K562 (cell line): ENCODE results near the gene SLC25A34. TPM values are rescaled to one million over a fixed set of nuclear protein-coding genes. Genes with fewer than 3 reads are reported as not detected.

Source experiments
- EGR1 ChIP-seq: fragments of 450-650 bp; conservative IDR thresholded peaks from 2 replicates; pipeline ENCODE4 v1.6.1; 2017; ENCODE audit warnings: mild to moderate bottlenecking
- HNRNPL ChIP-seq: fragments of 200-400 bp; formaldehyde crosslinking; IDR thresholded peaks from 2 replicates; pipeline ENCODE4 v1.6.1; 2017; ENCODE audit warnings: low read depth, mild to moderate bottlenecking, low read length
- KLF16 ChIP-seq: IDR thresholded peaks from 2 replicates; pipeline ENCODE4 v1.6.1; 2016; ENCODE audit warnings: antibody characterized with exemption
- MYNN ChIP-seq, 2 experiments: sonication (generic); formaldehyde crosslinking in 1 of 2; IDR thresholded peaks; 2 replicates each; pipeline versions ENCODE4 v1.5.0 to v1.6.1; 2016 to 2020; ENCODE audit warnings: antibody characterized with exemption in 1 of 2, missing genetic modification reagents in 1 of 2
- POLR2G ChIP-seq: fragments of 200-400 bp; formaldehyde crosslinking; IDR thresholded peaks from 2 replicates; pipeline ENCODE4 v1.6.1; 2017; ENCODE audit warnings: low read depth, mild to moderate bottlenecking, antibody characterized with exemption, low read length, moderate library complexity
- RBM22 ChIP-seq: fragments of 200-400 bp; formaldehyde crosslinking; IDR thresholded peaks from 2 replicates; pipeline ENCODE4 v1.6.1; 2018; ENCODE audit warnings: low read length, low read depth; ENCODE audit not compliant: poor library complexity, severe bottlenecking
- ZNF282 ChIP-seq: sonication (generic); formaldehyde crosslinking; IDR thresholded peaks from 2 replicates; pipeline ENCODE4 v1.8.1; 2023; ENCODE audit warnings: missing genetic modification reagents
- polyA plus RNA-seq, 8 experiments: library from polyadenylated mRNA; depleted of rRNA in 4 of 8; stranded (reverse) in 5 of 8; unstranded in 3 of 8; fragments of >200 nt; fragmentation: Nextera tagmentation in 2 of 8; fragmentation: Illumina TruSeq in 1 of 8; extraction: Ambion mirVana in 2 of 8; extraction: Trizol in 1 of 8; gene quantifications; 2 replicates each; pipeline versions ENCODE4 v1.2.1 to v1.2.3, GENCODE V29; 2011 to 2014; ENCODE audit warnings: inconsistent platforms in 1 of 8, missing spikeins in 1 of 8
- total RNA-seq, 7 experiments: library from RNA; depleted of rRNA in 6 of 7; stranded (reverse); fragments of >200 nt in 6 of 7; fragmentation: Illumina TruSeq in 2 of 7; extraction: Trizol in 2 of 7; gene quantifications; 2 replicates each; pipeline versions ENCODE4 v1.2.1 to v1.2.3, GENCODE V29; 2011 to 2021; ENCODE audit warnings: low replicate concordance in 1 of 7
- TF ChIP-seq, protein P1 (sequence below): fragments of 450-650 bp; IDR thresholded peaks from 2 replicates; pipeline ENCODE4 v1.7.1; 2018; ENCODE audit warnings: mild to moderate bottlenecking, low read depth; ENCODE audit not compliant: partially characterized antibody
- TF ChIP-seq, protein P2 (sequence below): fragments of 250-450 bp; sonication (Bioruptor Pico); IDR thresholded peaks from 2 replicates; pipeline ENCODE4 v1.4.0; 2020; ENCODE audit warnings: mild to moderate bottlenecking, moderate library complexity
- TF ChIP-seq, protein P3 (sequence below): sonication (generic); formaldehyde crosslinking; IDR thresholded peaks from 2 replicates; pipeline ENCODE4 v1.8.0; 2022; ENCODE audit warnings: mild to moderate bottlenecking, missing genetic modification reagents
- TF ChIP-seq, protein P4 (sequence below): sonication (generic); formaldehyde crosslinking; IDR thresholded peaks from 2 replicates; pipeline ENCODE4 v1.9.0; 2022; ENCODE audit warnings: mild to moderate bottlenecking, missing genetic modification reagents

The SLC25A34 gene
- total and polyA plus RNA-seq, 9 of the 15 experiments (the other 6 are each of a cell fraction or from before 2014, with no cell fraction given): 0.01 to 0.57 (median 0.16) TPM

DNA sequence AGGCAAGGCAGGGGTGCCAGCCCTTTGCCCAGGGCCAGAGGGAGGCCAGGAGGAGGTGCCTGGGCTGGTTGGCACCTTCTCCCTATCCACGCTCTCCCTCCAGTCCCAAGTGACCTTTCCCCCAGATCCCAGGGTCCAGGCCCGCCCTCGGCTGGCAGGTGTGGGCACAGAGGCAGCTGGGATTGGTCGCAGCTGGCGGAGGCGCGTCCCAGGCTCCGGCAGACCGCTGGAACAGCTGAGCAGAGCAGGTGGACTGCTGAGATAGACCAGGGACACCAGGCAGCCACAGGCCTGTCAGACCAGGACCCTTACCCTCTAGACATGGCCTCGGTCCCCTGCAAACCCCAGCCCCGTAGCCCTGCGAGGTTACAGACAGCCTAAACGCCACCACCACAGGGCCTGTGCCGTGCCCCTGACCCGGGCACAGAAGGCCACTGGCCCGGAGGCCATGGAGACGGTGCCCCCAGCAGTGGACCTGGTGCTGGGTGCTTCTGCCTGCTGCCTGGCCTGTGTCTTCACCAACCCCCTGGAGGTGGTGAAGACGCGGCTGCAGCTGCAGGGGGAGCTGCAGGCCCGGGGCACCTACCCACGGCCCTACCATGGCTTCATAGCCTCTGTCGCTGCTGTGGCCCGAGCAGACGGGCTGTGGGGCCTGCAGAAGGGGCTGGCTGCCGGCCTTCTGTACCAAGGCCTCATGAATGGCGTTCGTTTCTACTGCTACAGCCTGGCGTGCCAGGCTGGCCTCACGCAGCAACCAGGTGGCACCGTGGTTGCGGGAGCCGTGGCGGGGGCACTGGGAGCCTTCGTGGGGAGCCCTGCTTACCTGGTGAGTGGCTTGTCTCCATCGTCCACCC is at the start of gene SLC25A34 (continued):
- TF ChIP-seq, protein P1, sequence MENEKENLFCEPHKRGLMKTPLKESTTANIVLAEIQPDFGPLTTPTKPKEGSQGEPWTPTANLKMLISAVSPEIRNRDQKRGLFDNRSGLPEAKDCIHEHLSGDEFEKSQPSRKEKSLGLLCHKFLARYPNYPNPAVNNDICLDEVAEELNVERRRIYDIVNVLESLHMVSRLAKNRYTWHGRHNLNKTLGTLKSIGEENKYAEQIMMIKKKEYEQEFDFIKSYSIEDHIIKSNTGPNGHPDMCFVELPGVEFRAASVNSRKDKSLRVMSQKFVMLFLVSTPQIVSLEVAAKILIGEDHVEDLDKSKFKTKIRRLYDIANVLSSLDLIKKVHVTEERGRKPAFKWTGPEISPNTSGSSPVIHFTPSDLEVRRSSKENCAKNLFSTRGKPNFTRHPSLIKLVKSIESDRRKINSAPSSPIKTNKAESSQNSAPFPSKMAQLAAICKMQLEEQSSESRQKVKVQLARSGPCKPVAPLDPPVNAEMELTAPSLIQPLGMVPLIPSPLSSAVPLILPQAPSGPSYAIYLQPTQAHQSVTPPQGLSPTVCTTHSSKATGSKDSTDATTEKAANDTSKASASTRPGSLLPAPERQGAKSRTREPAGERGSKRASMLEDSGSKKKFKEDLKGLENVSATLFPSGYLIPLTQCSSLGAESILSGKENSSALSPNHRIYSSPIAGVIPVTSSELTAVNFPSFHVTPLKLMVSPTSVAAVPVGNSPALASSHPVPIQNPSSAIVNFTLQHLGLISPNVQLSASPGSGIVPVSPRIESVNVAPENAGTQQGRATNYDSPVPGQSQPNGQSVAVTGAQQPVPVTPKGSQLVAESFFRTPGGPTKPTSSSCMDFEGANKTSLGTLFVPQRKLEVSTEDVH: no peak
- TF ChIP-seq RBM22 (peak; percentile 69), ZNF282 (CRISPR knock-in tag) (0 out of 2 replicates have a peak, but pooled peaks have one; percentile 52), MYNN (IDR thresholded peaks at IDR 0.05) (0 out of 2 replicates have a peak, but pooled peaks have one; percentile 9), MYNN (CRISPR knock-in tag; IDR thresholded peaks at IDR 0.05) (no peak), KLF16 (no peak), EGR1 (no peak), HNRNPL (peak; percentile 19; the same call in 1 of the 2 replicates), POLR2G (peak; percentile 71)
- TF ChIP-seq, protein P2, sequence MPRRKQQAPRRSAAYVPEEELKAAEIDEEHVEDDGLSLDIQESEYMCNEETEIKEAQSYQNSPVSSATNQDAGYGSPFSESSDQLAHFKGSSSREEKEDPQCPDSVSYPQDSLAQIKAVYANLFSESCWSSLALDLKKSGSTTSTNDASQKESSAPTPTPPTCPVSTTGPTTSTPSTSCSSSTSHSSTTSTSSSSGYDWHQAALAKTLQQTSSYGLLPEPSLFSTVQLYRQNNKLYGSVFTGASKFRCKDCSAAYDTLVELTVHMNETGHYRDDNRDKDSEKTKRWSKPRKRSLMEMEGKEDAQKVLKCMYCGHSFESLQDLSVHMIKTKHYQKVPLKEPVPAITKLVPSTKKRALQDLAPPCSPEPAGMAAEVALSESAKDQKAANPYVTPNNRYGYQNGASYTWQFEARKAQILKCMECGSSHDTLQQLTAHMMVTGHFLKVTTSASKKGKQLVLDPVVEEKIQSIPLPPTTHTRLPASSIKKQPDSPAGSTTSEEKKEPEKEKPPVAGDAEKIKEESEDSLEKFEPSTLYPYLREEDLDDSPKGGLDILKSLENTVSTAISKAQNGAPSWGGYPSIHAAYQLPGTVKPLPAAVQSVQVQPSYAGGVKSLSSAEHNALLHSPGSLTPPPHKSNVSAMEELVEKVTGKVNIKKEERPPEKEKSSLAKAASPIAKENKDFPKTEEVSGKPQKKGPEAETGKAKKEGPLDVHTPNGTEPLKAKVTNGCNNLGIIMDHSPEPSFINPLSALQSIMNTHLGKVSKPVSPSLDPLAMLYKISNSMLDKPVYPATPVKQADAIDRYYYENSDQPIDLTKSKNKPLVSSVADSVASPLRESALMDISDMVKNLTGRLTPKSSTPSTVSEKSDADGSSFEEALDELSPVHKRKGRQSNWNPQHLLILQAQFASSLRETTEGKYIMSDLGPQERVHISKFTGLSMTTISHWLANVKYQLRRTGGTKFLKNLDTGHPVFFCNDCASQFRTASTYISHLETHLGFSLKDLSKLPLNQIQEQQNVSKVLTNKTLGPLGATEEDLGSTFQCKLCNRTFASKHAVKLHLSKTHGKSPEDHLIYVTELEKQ (CRISPR knock-in tag): no peak
- TF ChIP-seq, protein P3, sequence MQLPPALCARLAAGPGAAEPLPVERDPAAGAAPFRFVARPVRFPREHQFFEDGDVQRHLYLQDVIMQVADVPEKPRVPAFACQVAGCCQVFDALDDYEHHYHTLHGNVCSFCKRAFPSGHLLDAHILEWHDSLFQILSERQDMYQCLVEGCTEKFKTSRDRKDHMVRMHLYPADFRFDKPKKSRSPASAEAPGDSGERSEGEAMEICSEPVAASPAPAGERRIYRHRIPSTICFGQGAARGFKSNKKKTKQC (CRISPR knock-in tag): no peak
- TF ChIP-seq, protein P4, sequence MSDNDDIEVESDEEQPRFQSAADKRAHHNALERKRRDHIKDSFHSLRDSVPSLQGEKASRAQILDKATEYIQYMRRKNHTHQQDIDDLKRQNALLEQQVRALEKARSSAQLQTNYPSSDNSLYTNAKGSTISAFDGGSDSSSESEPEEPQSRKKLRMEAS (CRISPR knock-in tag): peak; percentile 33; the same call in 1 of the 2 replicates
- TF ChIP-seq, all 486 proteins: peak for 8
